ENCODE results near the gene SLC8A3.

The SLC8A3 gene

GRCh38 chr14:70021548-70022220 lies 167.1 kb downstream of the SLC8A3 start:
- DNase-seq: no peak

GRCh38 chr14:70020352-70021170 lies 168.2 kb downstream of the SLC8A3 start:
- no peak for DNase-seq

GRCh38 chr14:70019695-70020094 lies 169.1 kb downstream of the SLC8A3 start:
- no peak for DNase-seq

GRCh38 chr14:70018713-70019211 lies 170.0 kb downstream of the SLC8A3 start:
- no peak for DNase-seq

GRCh38 chr14:70018230-70018629 lies 170.5 kb downstream of the SLC8A3 start:
- DNase-seq: no peak

DNA sequence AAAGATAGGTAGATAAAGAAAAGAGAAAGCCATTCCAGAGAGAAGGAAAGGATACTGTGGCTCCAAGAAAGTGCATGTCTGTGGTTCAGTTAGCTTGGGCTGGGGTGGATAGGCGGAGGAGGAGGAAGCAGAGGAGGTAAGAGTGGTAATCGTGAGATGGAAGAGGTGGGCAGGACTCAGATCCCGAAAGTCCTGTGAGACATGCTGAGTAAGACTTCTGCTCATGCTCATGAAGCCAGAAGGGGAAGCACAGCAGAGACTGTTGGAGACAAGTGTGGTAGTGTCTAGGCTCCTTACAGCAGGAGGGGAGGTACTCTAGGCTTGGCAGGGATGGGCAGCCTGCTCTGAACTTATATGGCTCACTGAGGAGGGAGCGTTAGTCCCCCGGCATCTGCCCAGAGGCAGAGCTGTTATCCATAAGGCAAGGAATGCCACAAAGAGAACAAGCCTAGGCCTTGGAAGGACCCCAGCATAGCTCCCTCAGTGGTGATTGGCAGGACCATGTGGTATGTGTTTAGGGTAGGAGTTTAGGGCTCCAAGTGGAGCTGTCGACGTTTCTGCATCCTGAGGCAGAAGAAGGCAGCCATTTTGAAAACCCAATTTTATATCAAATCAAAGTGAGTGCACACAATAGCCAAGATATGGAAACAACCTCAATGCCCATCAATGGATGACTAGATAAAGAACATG lies 174.2 kb downstream of the SLC8A3 start:
- DNase-seq: no peak

DNA sequence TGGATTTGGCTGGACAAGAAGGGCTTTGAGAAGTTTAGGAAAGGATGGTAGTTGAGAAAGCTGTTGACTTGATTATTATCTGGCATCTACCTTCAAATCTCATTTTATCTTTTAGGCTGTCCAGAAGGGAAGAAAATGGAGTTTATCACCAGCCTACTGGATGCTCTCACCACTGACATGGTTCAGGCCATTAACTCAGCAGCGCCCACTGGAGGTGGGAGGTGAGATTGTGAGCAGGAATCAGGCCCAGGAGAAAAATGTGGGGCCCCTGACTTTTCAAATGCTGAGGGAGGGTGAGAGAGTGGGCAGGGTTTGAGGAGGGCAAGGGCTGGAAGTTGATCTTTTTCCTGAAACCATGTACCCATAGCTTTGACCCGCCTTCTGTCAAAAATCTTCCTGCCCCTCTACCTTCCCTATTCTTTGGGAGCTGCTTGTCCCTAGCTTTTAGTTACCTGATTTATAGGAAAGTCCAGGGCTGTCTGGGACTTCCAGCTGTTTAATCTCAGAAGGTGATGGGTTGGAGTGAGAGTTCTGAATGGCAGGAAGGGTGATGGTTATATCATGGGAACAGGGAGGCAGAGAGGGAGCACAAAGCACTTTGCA lies 175.4 kb downstream of the SLC8A3 start:
- no peak for DNase-seq

- DNase-seq: no peak
Measured at GRCh38 chr14:70011708-70012107, 177.0 kb downstream of the SLC8A3 start.

GRCh38 chr14:70011098-70011497 lies 177.7 kb downstream of the SLC8A3 start:
- no peak for DNase-seq

DNA sequence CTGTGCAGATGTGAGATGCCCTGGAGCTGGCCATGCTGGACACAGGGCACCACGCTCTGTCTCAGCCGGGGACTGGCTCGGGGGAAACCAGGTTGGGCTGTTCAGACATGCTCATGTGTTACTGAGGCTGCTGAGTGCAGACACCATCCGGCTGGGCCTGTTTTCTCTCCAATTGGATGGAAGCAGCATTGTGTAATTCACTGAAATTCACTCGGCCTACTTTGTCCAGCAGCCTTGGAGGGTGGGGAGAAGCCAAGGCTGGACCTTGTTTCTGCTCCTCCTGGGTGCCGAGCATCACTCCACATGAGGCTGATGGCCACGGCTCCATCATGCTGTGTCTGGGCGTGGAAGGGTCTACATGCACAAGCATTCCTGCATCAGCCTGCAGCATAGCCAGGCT lies 178.8 kb downstream of the SLC8A3 start:
- DNase-seq: no peak

- DNase-seq: no peak
Measured at GRCh38 chr14:70008284-70009262, 180.2 kb downstream of the SLC8A3 start.

- DNase-seq: no peak
Measured at GRCh38 chr14:70006699-70007098, 182.1 kb downstream of the SLC8A3 start.

DNA sequence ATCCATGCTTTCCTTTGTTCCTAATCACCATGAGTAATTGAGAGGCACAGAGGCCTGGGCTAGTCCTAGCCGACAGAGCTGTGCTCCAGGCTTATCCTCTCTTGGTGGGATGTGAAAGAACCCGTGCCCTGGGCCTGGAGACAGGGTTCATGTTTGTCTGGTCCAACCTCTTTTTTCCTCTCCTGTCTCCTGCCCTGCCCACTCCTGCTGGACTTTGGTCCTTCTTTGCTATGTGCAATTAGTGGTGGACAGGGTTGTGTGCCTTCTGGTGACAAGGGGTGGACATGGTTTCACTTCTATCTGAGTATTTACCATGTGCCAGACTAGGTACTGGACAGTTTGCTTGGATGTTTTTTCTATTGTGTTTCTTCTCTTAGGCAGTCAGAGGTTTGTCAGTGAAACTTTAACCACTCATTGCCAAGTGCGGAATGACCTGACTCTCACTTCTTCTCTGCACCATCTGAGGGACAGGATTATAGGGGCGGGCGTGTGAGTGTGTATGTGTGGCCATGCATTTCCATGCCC lies 183.4 kb downstream of the SLC8A3 start:
- DNase-seq: no peak

- no peak for DNase-seq
Measured at GRCh38 chr14:70004791-70005190, 184.0 kb downstream of the SLC8A3 start.

- DNase-seq: no peak
Measured at GRCh38 chr14:70002589-70003346, 186.0 kb downstream of the SLC8A3 start.

DNA sequence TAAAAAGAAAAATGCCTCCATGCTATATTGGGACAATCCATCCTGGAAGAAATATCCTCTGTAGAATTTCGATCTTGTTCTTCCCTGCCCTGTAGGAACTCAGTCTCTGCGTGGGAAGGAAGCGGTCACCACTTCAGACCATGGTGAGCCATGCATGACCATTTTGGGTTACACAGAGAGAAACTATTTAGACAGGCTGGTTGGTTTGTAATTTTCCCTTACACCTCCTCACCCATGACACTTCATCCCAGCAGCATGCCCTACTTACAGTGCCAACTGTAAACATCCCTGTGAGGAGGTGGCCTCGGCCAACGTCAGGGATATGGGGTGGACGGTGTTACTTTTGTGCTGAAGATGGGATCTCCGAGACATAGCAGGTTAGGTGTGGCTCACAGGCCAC lies 188.2 kb downstream of the SLC8A3 start:
- DNase-seq: no peak

- no peak for DNase-seq
Measured at GRCh38 chr14:69999261-69999674, 189.5 kb downstream of the SLC8A3 start.

DNA sequence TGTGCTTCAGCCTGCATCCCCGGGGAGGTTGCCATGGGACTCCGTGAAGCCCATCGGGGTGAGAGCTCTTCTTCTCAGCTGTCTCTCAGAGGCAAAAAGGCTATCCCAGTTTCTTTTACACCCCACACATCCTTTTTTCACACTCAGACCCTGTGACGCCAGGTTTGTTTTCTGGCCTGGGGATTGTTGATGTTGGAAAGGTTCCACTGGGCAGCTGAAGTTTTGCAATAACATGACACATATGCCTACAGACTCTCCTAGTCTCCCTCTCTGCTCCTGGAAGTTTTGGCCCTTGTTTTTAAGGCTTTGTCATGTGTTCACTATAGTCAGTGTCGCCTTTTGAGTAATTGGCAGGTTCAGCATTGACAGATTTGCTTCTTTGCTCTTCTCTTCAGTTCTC lies 190.9 kb downstream of the SLC8A3 start:
- no peak for DNase-seq

- no peak for DNase-seq
Measured at GRCh38 chr14:69996216-69996615, 192.5 kb downstream of the SLC8A3 start.
